ENCODE data around the gene SHC2.

DNA sequence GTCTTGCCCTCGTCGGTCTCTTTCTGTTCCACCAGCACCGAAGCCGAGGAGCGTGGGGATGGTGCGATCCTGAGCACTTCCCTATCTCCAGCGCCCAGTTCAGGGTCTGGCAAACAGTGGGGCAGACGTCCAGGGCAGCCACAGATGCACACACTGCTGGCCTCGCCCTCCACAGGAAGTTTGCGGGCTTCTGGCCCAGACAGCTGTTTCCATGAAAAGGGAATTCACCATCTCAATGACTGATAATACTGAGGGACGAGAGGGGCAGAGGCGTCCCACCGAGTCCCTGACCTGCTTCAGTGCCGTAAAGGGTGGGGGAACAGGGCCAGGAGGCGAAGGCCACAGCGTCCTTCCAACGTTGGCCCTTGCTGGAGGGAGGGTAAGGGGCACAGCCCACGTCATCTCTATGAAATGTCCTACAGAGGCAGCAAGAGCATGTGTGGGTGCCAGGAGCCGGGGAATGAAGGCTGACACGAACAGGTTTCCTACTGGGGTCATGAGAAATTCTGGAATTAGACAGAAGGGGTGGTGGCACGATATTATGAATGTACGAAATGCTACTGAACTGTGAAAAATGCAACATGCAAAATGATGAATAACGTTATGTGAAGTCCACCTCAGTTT is 19.5 kb downstream of the SHC2 start:
- TF ChIP-seq, protein P1, sequence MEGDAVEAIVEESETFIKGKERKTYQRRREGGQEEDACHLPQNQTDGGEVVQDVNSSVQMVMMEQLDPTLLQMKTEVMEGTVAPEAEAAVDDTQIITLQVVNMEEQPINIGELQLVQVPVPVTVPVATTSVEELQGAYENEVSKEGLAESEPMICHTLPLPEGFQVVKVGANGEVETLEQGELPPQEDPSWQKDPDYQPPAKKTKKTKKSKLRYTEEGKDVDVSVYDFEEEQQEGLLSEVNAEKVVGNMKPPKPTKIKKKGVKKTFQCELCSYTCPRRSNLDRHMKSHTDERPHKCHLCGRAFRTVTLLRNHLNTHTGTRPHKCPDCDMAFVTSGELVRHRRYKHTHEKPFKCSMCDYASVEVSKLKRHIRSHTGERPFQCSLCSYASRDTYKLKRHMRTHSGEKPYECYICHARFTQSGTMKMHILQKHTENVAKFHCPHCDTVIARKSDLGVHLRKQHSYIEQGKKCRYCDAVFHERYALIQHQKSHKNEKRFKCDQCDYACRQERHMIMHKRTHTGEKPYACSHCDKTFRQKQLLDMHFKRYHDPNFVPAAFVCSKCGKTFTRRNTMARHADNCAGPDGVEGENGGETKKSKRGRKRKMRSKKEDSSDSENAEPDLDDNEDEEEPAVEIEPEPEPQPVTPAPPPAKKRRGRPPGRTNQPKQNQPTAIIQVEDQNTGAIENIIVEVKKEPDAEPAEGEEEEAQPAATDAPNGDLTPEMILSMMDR (IDR thresholded peaks at IDR 0.05; ENCODE audit: low read length) = no peak
- TF ChIP-seq EZH2 (IDR thresholded peaks at IDR 0.05; ENCODE audit: borderline replicate concordance, low read length) = no peak
